IPS DF 4.7 (cell line): ENCODE measurements around the gene NKX2-2.

Experiments used
- DNase-seq: peaks from one replicate; pipeline ENCODE4 v3.0.0-alpha.2; 2013; ENCODE audit warnings: low spot score; ENCODE audit errors: extremely low read depth

The NKX2-2 gene

GRCh38 chr20:21513881-21514540 is at the start of gene NKX2-2:
TSS of gene NKX2-2 (minus strand) at chr20:21514064. CDS start at chr20:21513669, 395 bp downstream.
- DNase-seq, result no peak

GRCh38 chr20:21562656-21563055 is 48.8 kb upstream of the NKX2-2 start:
- no peak for DNase-seq

DNA sequence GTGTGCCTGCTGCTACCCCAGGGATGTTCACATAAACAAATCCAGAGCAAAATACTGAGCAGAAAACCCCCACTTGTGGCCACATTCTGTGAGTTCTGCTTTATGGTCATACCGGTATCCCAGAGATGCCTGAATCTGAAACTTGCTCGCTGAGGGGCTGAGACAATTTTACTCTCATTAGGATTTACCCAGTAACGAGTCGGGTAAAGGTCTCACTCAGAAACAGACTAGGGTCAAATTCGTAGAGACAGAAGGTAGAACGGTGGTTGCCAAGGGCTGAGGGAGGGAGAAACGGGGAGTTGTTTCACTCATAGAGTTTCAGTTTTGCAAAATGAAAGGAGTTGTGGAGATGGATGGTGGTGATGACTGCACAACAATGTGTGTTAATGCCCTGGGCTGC is 45.4 kb upstream of the NKX2-2 start:
- no peak for DNase-seq

DNA sequence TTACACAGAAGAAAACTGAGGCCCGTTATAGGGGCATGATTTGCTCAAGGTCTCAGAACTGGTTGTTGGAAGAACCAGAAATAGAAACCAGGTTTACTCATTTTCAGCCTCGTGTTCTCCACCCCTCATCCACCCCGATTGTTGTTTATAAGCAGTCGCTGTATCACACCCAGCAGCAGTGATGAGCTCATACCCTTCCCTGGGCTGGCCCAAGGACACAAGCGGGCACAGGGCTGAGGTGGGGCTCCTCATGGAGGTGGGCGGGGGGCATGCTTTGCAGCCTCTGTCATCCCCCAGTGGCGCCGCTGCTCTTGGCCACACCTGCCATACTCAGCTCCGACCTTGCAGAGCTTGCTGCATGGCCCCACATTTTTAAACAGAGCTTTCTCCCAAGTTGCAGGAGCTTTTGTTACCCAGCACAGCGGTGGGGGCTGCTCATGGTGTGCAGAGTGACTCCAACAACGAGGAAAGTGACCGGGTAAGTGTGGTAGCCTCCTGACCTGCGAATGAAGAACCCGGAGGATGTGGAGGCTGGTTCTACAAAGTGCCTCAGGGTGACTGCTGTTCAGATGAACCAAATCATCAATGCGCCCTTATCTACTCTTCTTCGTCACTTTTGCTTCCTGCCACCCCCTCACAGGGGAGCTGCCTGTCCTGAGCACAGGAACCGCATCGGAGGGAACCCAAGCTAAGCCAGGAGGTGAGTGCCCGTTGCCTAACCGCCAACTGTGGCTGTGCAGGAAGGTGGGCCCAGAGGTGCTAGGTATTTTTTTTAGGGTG is 43.6 kb upstream of the NKX2-2 start:
- DNase-seq, result no peak

DNA sequence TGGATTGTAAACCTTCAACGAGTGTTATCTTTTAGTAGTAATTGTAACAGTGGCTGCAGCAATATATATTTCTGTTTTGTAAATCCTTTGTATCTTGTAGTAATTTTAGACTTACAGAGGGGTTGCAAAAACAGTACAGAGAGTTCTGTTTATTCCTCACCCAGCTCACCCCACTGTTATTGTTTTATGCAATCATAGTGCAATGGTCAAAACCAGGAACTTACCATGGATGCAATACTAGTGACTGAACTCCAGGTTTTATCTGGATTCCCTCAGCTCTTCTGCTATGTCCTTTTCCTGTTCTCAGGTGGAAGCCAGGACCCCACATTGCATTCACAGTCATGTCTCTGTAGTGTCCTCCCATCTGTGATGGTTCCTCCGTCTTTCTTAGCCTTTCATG is 42.5 kb upstream of the NKX2-2 start:
- DNase-seq, result no peak

DNA sequence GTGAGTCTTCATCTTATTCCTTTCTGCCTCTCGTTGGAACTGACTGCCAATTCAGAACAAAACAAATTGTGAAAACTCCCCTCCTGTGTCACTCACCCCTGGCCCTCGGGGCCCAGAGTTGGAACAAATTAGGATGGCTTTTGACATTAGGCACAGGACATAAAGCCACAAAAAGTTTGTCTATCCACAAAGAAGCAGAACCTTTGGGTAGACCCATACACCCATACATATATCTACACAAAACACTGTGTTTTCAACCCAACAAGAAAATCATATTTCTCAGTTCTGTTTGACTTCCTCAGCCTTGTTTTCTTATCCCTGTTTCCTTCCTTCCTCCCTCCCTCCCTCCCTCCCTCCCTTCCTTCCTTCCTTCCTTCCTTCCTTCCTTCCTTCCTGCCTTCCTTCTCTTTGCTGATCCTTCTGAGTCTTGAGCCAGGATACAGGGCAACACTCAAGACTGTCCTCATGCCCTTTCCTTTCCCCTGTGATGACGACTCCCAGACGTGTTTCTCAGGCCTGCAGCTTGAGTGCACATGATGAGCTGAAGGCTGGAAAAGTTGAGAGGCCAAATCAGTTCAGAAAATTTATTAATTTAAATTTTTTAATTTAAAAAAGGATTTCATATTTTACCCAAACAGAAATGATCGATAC is 41.7 kb upstream of the NKX2-2 start:
- no peak for DNase-seq

- no peak for DNase-seq
Measured at GRCh38 chr20:21554985-21555384, 41.1 kb upstream of the NKX2-2 start.

DNA sequence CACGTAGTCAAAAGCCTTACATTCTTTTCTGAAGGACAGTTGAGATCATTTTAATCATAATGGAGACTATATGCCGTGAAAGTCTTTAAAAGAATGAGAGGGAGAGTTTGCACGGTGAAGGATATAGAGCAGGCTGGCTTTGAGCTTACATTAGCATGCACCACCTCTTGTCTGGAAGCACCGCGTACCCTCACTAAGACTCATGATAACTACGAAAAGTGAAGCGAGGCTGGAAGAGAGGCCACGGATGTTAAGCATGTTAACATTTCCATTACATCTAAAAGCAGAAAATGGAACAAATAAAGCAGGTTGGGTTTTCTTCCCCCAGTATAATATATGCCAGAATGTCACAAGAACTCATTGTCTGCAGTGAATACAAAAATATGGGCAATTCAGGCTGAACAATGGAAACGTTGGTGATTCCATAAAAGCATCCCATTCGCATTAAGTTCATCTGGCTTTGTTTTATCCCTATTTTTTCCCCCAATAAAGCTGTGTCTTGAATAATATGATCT is 40.6 kb upstream of the NKX2-2 start:
- DNase-seq, result no peak

DNA sequence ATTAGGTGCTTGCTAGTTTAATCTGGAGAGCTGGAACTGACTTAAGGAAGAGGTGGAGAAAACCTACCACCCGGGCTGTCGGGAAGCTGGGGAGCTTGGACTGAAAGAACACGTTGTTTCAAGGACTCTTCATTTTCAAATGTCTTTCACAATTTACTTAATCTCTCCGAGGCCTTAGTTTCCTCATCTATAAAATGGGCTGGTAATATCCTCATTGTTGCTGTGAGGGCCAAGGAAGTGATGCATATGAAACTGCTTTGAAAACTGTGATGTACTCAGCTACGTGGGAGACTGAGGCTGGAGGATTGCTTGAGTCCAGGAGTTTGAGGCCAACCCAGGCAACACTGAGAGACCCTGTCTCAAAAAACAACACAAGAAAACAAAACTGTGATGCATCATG is 36.7 kb upstream of the NKX2-2 start:
- no peak for DNase-seq

DNA sequence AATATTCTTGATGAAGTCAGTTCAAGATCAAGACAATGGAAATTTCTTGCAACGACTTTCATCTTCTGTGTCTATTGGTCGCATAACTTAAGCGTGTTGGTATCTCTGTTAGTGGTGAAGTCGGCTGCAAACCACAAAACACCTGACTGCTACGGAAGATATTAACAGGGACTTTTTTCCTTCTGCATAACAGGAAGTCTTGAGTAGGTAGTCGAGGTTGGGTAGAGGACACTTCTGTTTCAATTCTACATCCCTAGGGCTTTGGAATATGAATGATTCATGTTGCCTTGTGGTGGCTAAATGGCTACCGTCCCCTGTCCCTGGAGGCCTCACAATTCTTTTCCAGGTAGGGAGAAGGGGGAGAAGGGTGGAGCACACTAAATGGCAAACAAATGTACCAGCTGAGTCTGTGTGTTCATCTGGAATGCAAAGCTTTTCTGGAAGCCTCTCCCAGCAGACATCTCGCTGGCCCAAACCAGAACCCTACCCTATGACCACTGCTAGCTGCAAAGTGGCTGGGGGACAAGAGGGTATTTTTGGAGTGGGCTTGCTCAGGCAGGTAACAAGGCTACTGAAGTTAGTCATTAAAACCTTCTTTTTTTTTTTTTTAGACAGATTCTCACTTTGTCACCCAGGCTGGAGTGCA is 34.6 kb upstream of the NKX2-2 start:
- no peak for DNase-seq

- DNase-seq, result no peak
Measured at GRCh38 chr20:21546355-21546754, 32.5 kb upstream of the NKX2-2 start.

DNA sequence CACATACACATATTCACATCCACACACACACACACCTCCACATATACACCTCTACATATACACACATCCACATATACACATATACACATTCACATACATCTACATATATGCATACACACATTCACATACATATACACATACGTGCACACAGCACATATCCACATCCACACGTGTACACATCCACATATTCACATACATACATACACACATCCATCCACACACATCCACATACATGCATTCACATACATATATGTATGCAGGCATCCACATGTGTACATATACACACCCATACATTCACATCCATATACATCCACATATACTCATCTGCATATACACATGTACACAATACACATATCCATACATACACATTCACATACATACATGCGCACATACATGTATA is 25.6 kb upstream of the NKX2-2 start:
- DNase-seq, result no peak

DNA sequence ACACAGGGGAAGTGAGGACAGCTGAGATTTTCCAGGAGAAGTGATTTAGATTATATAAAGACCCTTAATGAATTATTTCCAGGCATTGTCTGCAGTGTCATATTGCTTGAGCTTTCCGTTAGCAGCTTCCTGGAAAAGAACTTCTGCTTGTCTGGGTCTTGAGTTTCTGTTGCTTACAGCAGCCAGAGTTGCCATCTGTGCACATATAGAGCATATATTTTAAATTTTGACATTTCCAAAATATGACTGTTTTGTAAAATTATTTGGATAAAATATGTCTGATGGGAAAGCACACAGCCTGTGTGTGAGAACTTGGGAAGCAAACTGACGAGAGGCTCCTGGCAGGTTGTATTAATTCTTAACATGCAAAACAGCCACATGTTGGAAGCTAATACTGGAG is 21.0 kb upstream of the NKX2-2 start:
- no peak for DNase-seq

DNA sequence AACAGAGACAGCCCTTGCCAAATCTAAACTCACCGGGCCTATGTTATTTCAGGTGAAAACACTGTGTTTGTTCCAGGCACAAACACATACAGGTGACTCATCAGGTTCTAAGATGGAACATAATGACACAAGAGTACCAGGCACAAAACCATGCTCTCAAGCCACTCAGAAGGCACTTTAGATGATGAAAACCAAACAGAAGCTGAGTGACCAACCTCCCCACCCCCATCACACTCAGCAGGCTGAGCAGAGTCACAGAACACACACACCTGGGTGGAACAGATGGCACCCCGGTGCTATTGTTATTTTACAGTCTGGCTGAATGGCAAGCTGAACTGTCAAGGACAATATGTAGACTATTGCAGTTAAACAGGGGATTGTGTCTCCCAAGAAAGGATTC is 20.6 kb upstream of the NKX2-2 start:
- no peak for DNase-seq

DNA sequence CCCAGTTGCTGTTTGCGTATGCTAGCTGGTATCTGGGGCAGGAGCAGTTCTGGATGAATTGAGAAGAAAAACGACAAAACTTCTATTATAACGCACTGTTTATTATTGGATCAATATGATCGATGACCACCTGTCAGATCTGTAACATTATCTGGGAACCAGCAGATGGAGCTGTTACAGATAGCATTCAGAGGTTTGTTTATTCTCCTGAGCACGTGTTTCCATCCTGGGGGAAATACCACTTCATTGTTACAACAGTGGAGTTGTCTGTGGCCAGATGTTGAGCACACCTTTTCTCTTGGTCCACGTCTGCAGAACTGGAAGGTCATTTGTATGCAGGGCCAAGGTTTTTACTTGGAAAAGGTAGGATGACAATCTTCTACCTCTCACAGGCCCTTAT is 16.0 kb upstream of the NKX2-2 start:
- no peak for DNase-seq

DNA sequence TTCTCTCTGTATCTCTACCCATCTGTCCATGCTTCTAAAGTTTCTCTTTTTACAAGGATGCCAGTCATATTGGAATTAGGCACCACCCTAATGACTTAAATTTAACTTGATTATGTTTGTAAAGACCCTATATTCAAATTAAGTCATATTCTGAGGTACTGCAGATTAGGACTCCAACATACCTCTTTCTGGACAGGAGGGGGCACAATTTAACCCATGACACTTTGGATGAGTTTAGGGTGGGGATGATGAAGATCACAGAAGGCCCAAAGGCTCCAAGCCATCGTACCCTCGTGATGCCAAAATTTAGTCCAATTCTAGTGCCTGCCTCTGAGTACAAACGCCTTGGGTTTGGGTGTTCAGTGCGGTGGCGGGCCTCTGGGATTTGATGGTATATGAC is 15.0 kb upstream of the NKX2-2 start:
- DNase-seq, result no peak

DNA sequence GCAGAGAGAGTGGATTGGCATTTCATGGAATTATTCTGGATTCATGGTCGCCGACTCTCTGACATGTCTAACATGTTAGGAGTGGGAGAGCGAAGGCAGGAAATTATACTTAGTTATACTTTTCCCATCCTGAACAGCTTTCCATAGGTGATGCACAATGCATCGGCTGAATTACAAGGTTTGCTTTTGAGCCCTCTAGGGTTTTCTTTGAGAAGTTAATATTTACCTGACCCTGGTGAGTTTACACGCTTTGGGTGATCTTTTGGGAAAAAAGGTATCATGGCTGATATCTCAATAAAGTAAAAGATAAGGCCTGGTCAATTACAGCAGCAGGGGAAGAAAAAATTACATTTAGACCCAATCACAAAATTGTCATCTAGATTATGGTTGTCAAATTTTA is 14.0 kb upstream of the NKX2-2 start:
- DNase-seq, result no peak

DNA sequence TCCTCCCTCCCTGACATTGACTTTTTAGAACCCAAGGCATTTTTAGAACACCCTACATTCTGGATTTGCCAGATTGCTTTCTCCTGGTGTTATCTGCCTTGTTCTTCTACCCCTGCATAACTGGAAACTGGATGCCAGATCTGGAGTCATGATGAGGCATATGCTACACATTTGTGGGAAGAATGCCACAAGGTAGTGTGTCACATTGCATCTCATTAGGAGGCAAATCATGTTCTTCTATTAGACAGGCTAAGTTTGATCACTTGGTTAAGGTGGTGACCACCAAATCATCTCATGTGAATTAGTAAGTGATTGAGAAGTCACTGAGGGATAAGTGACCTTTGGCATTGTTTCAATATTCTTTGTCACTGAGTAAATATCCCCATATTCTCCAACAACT is 12.9 kb upstream of the NKX2-2 start:
- no peak for DNase-seq

GRCh38 chr20:21523895-21524294 is 10.0 kb upstream of the NKX2-2 start:
- DNase-seq, result no peak

- no peak for DNase-seq
Measured at GRCh38 chr20:21523281-21523868, 9.5 kb upstream of the NKX2-2 start.

GRCh38 chr20:21522481-21523280 is 8.8 kb upstream of the NKX2-2 start:
- no peak for DNase-seq
